Prostate gland (tissue), 2 donors: Measurements from ENCODE around the gene VAMP3. TPM values are rescaled to one million over a fixed set of nuclear protein-coding genes. Genes with fewer than 3 reads are reported as not detected.

Experiments used
- DNase-seq: peaks from one replicate; pipeline ENCODE4 v3.0.0-alpha.2; 2019; ENCODE audit warnings: low spot score
- H3K27ac ChIP-seq, 2 donors: fragments of 200-600 bp; sonication (generic); 2 replicates each; pipeline ENCODE4 v1.5.1; 2017 to 2019
- H3K27me3 ChIP-seq: fragments of 200-600 bp; sonication (generic); replicated peaks from 2 replicates; pipeline ENCODE4 v1.5.1; 2019; ENCODE audit not compliant: insufficient read depth
- H3K36me3 ChIP-seq, 2 donors: fragments of 200-600 bp; sonication (generic); 1 replicate in 1 of 2; 2 replicates in 1 of 2; pipeline versions ENCODE4 v1.5.1 to v1.8.1; 2017 to 2019
- H3K4me1 ChIP-seq: fragments of 200-600 bp; sonication (generic); replicated peaks from 2 replicates; pipeline ENCODE4 v1.5.1; 2019
- H3K4me3 ChIP-seq, 2 donors: fragments of 200-600 bp; sonication (generic); 2 replicates each; pipeline ENCODE4 v1.5.1; 2017 to 2019
- H3K9me3 ChIP-seq: fragments of 200-600 bp; sonication (generic); 2 replicates; pipeline ENCODE4 v1.5.1; 2017
- POLR2A ChIP-seq: fragments of 450-650 bp; IDR thresholded peaks from one replicate; pipeline ENCODE4 v1.6.1; 2016; ENCODE audit warnings: antibody characterized with exemption, mild to moderate bottlenecking
- POLR2AphosphoS5 ChIP-seq: sonication (generic); formaldehyde crosslinking; IDR thresholded peaks from one replicate; pipeline ENCODE4 v1.6.1; 2017; ENCODE audit warnings: antibody characterized with exemption
- WGBS: methylation state at CpG from one replicate; pipeline ENCODE4 v1.1.5; 2018; 5-methylcytosine and 5-hydroxymethylcytosine counted together
- intact Hi-C: fragments of 100-400 bp; cut with DNase I; formaldehyde crosslinking; loops from one replicate; pipeline ENCODE4 v1.14.2; 2022
- total RNA-seq, 2 donors: library from RNA; depleted of rRNA; stranded (reverse); fragments of >200 nt; gene quantifications; one replicate each; pipeline ENCODE4 v1.1.0, GENCODE V29; 2016
- TF ChIP-seq, protein P1 (sequence below), 4 experiments: fragments of 200-600 bp in 2 of 4; fragments of 450-650 bp in 2 of 4; sonication (generic) in 2 of 4; IDR thresholded peaks; 1 replicate in 3 of 4; 2 replicates in 1 of 4; pipeline ENCODE4 v1.5.1; 2016 to 2019; ENCODE audit warnings: antibody characterized with exemption in 4 of 4, mild to moderate bottlenecking in 2 of 4, moderate library complexity in 2 of 4

Gene VAMP3
- total RNA-seq, 2 donors from 2014 or later: 85.2 to 95.1 TPM

DNA sequence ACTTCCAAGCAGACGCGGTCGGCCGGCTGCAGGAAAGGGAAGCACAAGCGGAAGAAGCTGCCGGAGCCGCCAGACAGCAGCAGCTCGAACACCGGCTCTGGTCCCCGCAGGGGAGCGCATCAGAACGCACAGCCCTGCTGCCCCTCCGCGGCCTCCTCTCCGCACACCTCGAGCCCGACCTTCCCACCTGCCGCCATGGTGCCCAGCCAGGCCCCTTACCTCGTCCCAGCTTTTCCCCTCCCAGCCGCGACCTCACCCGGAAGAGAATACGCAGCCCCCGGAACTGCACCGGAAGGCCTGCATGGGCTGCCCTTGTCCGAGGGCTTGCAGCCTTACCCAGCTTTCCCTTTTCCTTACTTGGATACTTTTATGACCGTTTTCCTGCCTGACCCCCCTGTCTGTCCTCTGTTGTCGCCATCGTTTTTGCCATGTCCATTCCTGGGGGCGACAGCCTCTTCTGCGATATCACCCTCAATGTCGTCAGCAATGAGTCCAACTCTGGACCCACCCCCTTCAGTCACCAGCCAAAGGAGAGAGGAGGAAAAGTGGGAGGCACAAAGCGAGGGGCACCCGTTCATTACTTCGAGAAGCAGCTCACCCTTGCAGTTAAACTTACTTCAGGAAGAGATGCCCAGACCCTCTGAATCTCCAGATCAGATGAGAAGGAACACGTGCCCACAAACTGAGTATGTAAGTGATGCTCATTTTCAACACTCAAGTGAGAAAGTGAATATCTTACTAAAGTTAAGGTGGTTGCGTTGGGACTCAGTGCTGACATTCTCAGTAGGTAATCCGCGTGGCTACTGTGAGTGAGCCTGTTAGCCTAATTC, 56.2 kb downstream of the VAMP3 start:
- Histone ChIP-seq H3K36me3 (peaks cover 0 to 6% of the 10 kb centered on the region in 2 donors), H3K27me3 (no peaks in the 10 kb centered on the region), H3K4me3 (no peak overlapping the region), H3K27ac (no peak overlapping the region), H3K9me3 (no peaks in the 10 kb centered on the region), H3K4me1 (no peaks in the 10 kb centered on the region)
- TF ChIP-seq POLR2AphosphoS5 (no peak), POLR2A (no peak)
- TF ChIP-seq, protein P1, sequence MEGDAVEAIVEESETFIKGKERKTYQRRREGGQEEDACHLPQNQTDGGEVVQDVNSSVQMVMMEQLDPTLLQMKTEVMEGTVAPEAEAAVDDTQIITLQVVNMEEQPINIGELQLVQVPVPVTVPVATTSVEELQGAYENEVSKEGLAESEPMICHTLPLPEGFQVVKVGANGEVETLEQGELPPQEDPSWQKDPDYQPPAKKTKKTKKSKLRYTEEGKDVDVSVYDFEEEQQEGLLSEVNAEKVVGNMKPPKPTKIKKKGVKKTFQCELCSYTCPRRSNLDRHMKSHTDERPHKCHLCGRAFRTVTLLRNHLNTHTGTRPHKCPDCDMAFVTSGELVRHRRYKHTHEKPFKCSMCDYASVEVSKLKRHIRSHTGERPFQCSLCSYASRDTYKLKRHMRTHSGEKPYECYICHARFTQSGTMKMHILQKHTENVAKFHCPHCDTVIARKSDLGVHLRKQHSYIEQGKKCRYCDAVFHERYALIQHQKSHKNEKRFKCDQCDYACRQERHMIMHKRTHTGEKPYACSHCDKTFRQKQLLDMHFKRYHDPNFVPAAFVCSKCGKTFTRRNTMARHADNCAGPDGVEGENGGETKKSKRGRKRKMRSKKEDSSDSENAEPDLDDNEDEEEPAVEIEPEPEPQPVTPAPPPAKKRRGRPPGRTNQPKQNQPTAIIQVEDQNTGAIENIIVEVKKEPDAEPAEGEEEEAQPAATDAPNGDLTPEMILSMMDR (IDR thresholded peaks at IDR 0.05): no peak
- 78% methylated on average over 39 of the region's 39 CpGs for WGBS
- no peak for DNase-seq
- intact Hi-C loops: no loop called here

Other genes with a start within 250 kb of the VAMP3 start
- 10 to 100 TPM; 12.0 to 20.6 TPM for gene PER3, start 13.0 kb downstream of the VAMP3 start, total RNA-seq
- gene UTS2, start 81.8 kb downstream of the VAMP3 start, total RNA-seq: not detected
- gene TNFRSF9, start 169.5 kb downstream of the VAMP3 start, total RNA-seq: not detected
- gene PARK7, start 190.4 kb downstream of the VAMP3 start, total RNA-seq: 100 to 1,000 TPM; 156 to 284 TPM